ENCODE data around the gene SEPTIN1.

The SEPTIN1 gene

GRCh38 chr16:30421010-30421409 is 38.6 kb upstream of the SEPTIN1 start:
- Mint-ChIP-seq H3K36me3 (ENCODE audit: low read depth) (peaks cover 49% of the 10 kb centered on the region), H3K4me1 (no peaks in the 10 kb centered on the region), H3K4me3 (no peak overlapping the region), H3K9me3 (no peaks in the 10 kb centered on the region), H3K27ac (peak overlapping the region in 1 of 3 experiments; percentile 27), H3K27me3 (ENCODE audit: low read depth) (peaks cover 3% of the 10 kb centered on the region)
- TF ChIP-seq CTCF (IDR thresholded peaks at IDR 0.05; ENCODE audit: unreplicated experiment in 3 of 3): no peak

DNA sequence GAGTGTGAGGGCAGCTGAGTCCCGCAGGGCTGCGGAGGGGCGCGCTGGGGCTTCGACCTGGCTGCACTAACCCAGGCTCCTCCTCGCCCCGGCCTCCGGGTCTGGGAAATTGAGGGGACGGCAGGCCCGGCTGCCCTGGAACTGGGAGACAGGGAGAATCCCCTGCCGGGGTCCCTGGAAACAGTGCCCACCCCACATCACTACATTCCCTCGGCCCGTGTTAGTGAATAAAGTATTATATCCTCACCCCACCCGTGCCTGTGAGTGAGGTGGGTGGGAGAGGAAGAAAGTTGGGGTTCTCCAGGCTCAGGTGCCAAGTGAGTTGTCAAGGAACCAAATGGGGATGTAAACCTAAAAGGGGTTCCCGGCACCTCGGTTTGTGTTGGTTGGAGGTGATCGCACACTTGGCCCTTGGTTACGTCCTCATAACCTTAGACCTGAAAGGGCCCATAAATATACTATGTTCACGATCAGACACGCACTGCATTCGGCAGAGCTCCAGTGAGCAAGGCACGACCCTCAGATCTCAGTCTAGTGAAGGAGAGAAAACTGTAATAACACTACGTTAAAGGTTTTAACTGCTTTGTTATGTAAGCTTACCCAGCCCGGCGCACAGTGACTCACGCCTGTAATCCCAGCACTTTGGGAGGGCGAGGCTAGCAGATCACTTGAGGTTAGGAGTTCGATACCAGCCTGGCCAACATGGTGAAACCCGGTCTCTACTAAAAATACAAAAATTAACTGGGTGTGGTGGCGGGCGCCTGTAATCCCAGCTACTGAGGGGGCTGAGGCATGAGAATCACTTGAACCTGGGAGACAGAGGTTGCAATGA is 36.2 kb upstream of the SEPTIN1 start:
- TF ChIP-seq CTCF (IDR thresholded peaks at IDR 0.05; ENCODE audit: unreplicated experiment in 3 of 3): no peak
- Mint-ChIP-seq H3K4me3 (peak overlapping the region; percentile 69 to 78 (median 78)), H3K27me3 (ENCODE audit: low read depth) (peaks cover 3% of the 10 kb centered on the region), H3K36me3 (ENCODE audit: low read depth) (peaks cover 40% of the 10 kb centered on the region), H3K27ac (no peak overlapping the region), H3K9me3 (no peaks in the 10 kb centered on the region), H3K4me1 (no peaks in the 10 kb centered on the region)

DNA sequence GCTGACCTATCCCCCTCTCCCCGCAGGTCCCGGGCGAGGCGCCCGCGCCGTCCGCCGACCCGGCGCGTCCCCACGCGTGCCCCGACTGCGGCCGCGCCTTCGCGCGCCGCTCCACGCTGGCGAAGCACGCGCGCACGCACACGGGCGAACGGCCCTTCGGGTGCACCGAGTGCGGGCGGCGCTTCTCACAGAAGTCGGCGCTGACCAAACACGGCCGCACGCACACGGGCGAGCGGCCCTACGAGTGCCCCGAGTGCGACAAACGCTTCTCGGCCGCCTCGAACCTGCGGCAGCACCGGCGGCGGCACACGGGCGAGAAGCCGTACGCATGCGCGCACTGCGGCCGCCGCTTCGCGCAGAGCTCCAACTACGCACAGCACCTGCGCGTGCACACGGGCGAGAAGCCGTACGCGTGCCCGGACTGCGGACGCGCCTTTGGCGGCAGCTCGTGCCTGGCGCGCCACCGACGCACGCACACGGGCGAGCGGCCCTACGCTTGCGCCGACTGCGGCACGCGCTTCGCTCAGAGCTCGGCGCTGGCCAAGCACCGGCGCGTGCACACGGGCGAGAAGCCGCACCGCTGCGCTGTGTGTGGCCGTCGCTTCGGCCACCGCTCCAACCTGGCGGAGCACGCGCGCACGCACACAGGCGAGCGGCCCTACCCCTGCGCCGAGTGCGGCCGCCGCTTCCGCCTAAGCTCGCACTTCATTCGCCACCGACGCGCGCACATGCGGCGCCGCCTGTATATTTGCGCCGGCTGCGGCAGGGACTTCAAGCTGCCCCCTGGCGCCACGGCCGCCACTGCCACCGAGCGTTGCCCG is 35.4 kb upstream of the SEPTIN1 start:
- peak in 1 of 3 experiments; percentile 30 for TF ChIP-seq CTCF (IDR thresholded peaks at IDR 0.05; ENCODE audit: unreplicated experiment in 3 of 3)

GRCh38 chr16:30416624-30417528 is 34.5 kb upstream of the SEPTIN1 start:
- Mint-ChIP-seq H3K4me3 (peak overlapping the region; percentile 13 to 20 (median 17)), H3K4me1 (peaks cover 4% of the 10 kb centered on the region), H3K36me3 (ENCODE audit: low read depth) (peaks cover 39% of the 10 kb centered on the region), H3K9me3 (no peaks in the 10 kb centered on the region), H3K27me3 (ENCODE audit: low read depth) (peaks cover 3% of the 10 kb centered on the region), H3K27ac (no peak overlapping the region)
- no peak for TF ChIP-seq CTCF (IDR thresholded peaks at IDR 0.05; ENCODE audit: unreplicated experiment in 3 of 3)

More for the DNA sequence above, 35.4 kb upstream of the SEPTIN1 start:
- Mint-ChIP-seq H3K27me3 (ENCODE audit: low read depth) (peaks cover 3% of the 10 kb centered on the region), H3K36me3 (ENCODE audit: low read depth) (peaks cover 39% of the 10 kb centered on the region), H3K9me3 (no peaks in the 10 kb centered on the region), H3K4me3 (peak overlapping the region; percentile 44 to 78 (median 69)), H3K27ac (no peak overlapping the region), H3K4me1 (no peaks in the 10 kb centered on the region)

DNA sequence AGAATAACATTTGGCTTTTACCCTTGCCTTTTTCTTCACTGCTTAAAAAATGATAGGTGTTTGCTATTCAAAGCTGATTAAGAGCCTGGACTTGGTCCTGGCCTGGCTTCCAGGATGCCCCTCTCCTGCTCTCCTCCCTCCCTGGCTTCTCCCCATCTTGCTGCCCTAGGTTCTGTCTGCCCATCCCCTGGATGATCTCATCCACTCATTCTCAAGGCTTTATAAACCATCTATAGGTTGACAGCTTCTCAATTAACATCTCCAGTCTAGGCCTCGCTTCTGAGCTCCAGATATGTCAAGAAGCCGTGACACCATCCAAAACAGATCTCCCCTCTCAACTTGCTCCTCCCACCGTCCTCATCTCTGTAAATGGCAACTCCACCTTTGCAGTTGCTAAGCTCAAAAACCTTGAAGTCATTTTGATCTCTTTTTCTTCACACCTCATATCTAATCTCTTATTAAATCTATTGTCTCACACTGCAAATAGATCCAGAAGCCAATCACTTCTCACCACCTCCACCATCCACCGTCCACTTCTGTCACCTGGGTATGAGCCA is 33.8 kb upstream of the SEPTIN1 start:
- peaks cover 4% of the 10 kb centered on the region for H3K4me1 Mint-ChIP-seq
- peaks cover 3% of the 10 kb centered on the region for H3K27me3 Mint-ChIP-seq (ENCODE audit: low read depth)
- peaks cover 35% of the 10 kb centered on the region for H3K36me3 Mint-ChIP-seq (ENCODE audit: low read depth)
- TF ChIP-seq CTCF (IDR thresholded peaks at IDR 0.05; ENCODE audit: unreplicated experiment in 3 of 3): no peak
- H3K9me3 Mint-ChIP-seq: no peaks in the 10 kb centered on the region
- peak overlapping the region in 1 of 3 experiments; percentile 4 for H3K4me3 Mint-ChIP-seq
- peak overlapping the region in 1 of 3 experiments; percentile 19 for H3K27ac Mint-ChIP-seq
